IMR-90 (cell line): ENCODE results near the gene PCNX2.

Source experiments
- CEBPB ChIP-seq: IDR thresholded peaks from 2 replicates; pipeline ENCODE4 v1.6.1; 2012; ENCODE audit warnings: low read depth, low read length, improper control_type of control experiment
- CTCF ChIP-seq: conservative IDR thresholded peaks from 2 replicates; pipeline ENCODE4 v1.5.1; 2012; ENCODE audit warnings: mild to moderate bottlenecking, low read depth, low read length, improper control_type of control experiment
- ELK1 ChIP-seq: fragments of 150-350 bp; IDR thresholded peaks from 2 replicates; pipeline ENCODE4 v1.6.1; 2016; ENCODE audit warnings: low read depth, mild to moderate bottlenecking, low read length, moderate library complexity, borderline replicate concordance
- MAZ ChIP-seq: IDR thresholded peaks from 2 replicates; pipeline ENCODE4 v1.6.1; 2012; ENCODE audit warnings: low read depth, mild to moderate bottlenecking, low read length, improper control_type of control experiment, moderate library complexity, borderline replicate concordance
- POLR2A ChIP-seq: IDR thresholded peaks from 2 replicates; pipeline ENCODE4 v1.6.1; 2012; ENCODE audit warnings: mild to moderate bottlenecking, low read depth, low read length
- RCOR1 ChIP-seq: IDR thresholded peaks from 2 replicates; pipeline ENCODE4 v1.6.1; 2012; ENCODE audit warnings: mild to moderate bottlenecking, low read length, improper control_type of control experiment; ENCODE audit not compliant: insufficient replicate concordance
- SMC3 ChIP-seq: fragments of 150-350 bp; IDR thresholded peaks from 2 replicates; pipeline ENCODE4 v1.6.1; 2016; ENCODE audit warnings: low read depth, mild to moderate bottlenecking, antibody characterized with exemption, low read length, moderate library complexity
- USF2 ChIP-seq: fragments of 150-350 bp; IDR thresholded peaks from 2 replicates; pipeline ENCODE4 v1.6.1; 2017; ENCODE audit warnings: mild to moderate bottlenecking, antibody characterized with exemption, low read length, low read depth

GRCh38 chr1:233038581-233038980 lies 256.9 kb downstream of the PCNX2 start:
- no peak for TF ChIP-seq USF2
- TF ChIP-seq ELK1: no peak
- no peak for TF ChIP-seq RCOR1
- no peak for TF ChIP-seq CTCF
- TF ChIP-seq POLR2A: no peak
- TF ChIP-seq SMC3: no peak
- TF ChIP-seq CEBPB: no peak
- no peak for TF ChIP-seq MAZ
